Liver (tissue), 9 donors: ENCODE results near the gene ECI2. TPM values are rescaled to one million over a fixed set of nuclear protein-coding genes. Genes with fewer than 3 reads are reported as not detected.

ENCODE experiments used
- DNase-seq: peaks from one replicate; pipeline ENCODE4 v3.0.0-alpha.2; 2017; ENCODE audit warnings: low spot score
- H3K27ac ChIP-seq, 2 donors: one replicate each; pipeline ENCODE4 v1.7.0; 2013; ENCODE audit warnings: inconsistent platforms in 2 of 2, low read length in 2 of 2, control low read depth in 1 of 2, low read depth in 1 of 2, mild to moderate bottlenecking in 1 of 2
- H3K27me3 ChIP-seq, 4 donors: one replicate each; pipeline versions ENCODE4 v1.6.1 to v1.7.0; 2013; ENCODE audit warnings: low read length in 3 of 4, inconsistent platforms in 1 of 4, mild to moderate bottlenecking in 1 of 4, moderate library complexity in 1 of 4; ENCODE audit not compliant: control insufficient read depth in 4 of 4, insufficient read depth in 4 of 4
- H3K36me3 ChIP-seq, 4 donors: one replicate each; pipeline versions ENCODE4 v1.6.1 to v1.7.0; 2013; ENCODE audit warnings: low read length in 3 of 4, mild to moderate bottlenecking in 3 of 4, low read depth in 1 of 4, moderate library complexity in 1 of 4; ENCODE audit not compliant: control insufficient read depth in 4 of 4, insufficient read depth in 3 of 4
- H3K4me1 ChIP-seq, 4 donors: one replicate each; pipeline versions ENCODE4 v1.6.1 to v1.7.0; 2013; ENCODE audit warnings: low read length in 3 of 4, mild to moderate bottlenecking in 3 of 4, moderate library complexity in 1 of 4; ENCODE audit not compliant: control insufficient read depth in 4 of 4, insufficient read depth in 4 of 4
- H3K4me3 ChIP-seq, 3 donors: one replicate each; pipeline versions ENCODE4 v1.6.1 to v1.7.0; 2013; ENCODE audit warnings: low read length in 3 of 3, control low read depth in 1 of 3, low read depth in 1 of 3, mild to moderate bottlenecking in 1 of 3
- H3K9ac ChIP-seq, 2 donors: one replicate each; pipeline ENCODE4 v1.7.0; 2013; ENCODE audit warnings: low read length in 2 of 2, mild to moderate bottlenecking in 2 of 2, moderate library complexity in 2 of 2, control low read depth in 1 of 2, low read depth in 1 of 2
- H3K9me3 ChIP-seq, 4 donors: one replicate each; pipeline versions ENCODE4 v1.6.1 to v1.7.0; 2013; ENCODE audit warnings: low read length in 3 of 4; ENCODE audit not compliant: control insufficient read depth in 4 of 4
- EGR1 ChIP-seq, 2 donors: IDR thresholded peaks; 2 replicates each; pipeline ENCODE4 v1.6.1; 2016 to 2018; ENCODE audit warnings: antibody characterized with exemption in 2 of 2, low read depth in 2 of 2
- FOXA1 ChIP-seq: IDR thresholded peaks from 2 replicates; pipeline ENCODE4 v1.6.1; 2016; ENCODE audit warnings: antibody characterized with exemption
- FOXA2 ChIP-seq: IDR thresholded peaks from 2 replicates; pipeline ENCODE4 v1.6.1; 2016; ENCODE audit warnings: antibody characterized with exemption
- GABPA ChIP-seq, 2 donors: IDR thresholded peaks in 1 of 2; conservative IDR thresholded peaks in 1 of 2; 2 replicates each; pipeline ENCODE4 v1.6.1; 2016; ENCODE audit warnings: antibody characterized with exemption in 2 of 2, mild to moderate bottlenecking in 1 of 2, moderate library complexity in 1 of 2
- HNF4A ChIP-seq, 2 donors: conservative IDR thresholded peaks; 2 replicates each; pipeline ENCODE4 v1.6.1; 2016; ENCODE audit warnings: antibody characterized with exemption in 2 of 2, mild to moderate bottlenecking in 2 of 2
- HNF4G ChIP-seq: IDR thresholded peaks from 2 replicates; pipeline ENCODE4 v1.6.1; 2016; ENCODE audit warnings: antibody characterized with exemption
- JUND ChIP-seq, 2 donors: IDR thresholded peaks; 2 replicates each; pipeline ENCODE4 v1.6.1; 2016; ENCODE audit warnings: antibody characterized with exemption in 2 of 2
- RAD21 ChIP-seq, 2 donors: IDR thresholded peaks; 2 replicates each; pipeline ENCODE4 v1.6.1; 2016; ENCODE audit warnings: antibody characterized with exemption in 2 of 2, mild to moderate bottlenecking in 2 of 2
- RXRA ChIP-seq, 2 donors: IDR thresholded peaks; 2 replicates each; pipeline ENCODE4 v1.6.1; 2017 to 2018; ENCODE audit warnings: antibody characterized with exemption in 2 of 2, mild to moderate bottlenecking in 1 of 2
- SP1 ChIP-seq: IDR thresholded peaks from 2 replicates; pipeline ENCODE4 v1.6.1; 2018; ENCODE audit warnings: antibody characterized with exemption, mild to moderate bottlenecking
- TAF1 ChIP-seq: conservative IDR thresholded peaks from 2 replicates; pipeline ENCODE4 v1.6.1; 2016; ENCODE audit warnings: antibody characterized with exemption, mild to moderate bottlenecking
- WGBS: extraction: QIAGEN DNeasy Blood & Tissue Kit; methylation state at CpG from one replicate; pipeline ENCODE4 v1.1.7; 2013; 5-methylcytosine and 5-hydroxymethylcytosine counted together
- polyA plus RNA-seq, 2 donors: library from polyadenylated mRNA; stranded (reverse) in 1 of 2; unstranded in 1 of 2; fragments of 200-250 nt in 1 of 2; fragments of >200 nt in 1 of 2; fragmentation: Nextera tagmentation in 1 of 2; extraction: Ambion mirVana in 1 of 2; gene quantifications; one replicate each; pipeline versions ENCODE4 v1.2.1 to v1.2.3, GENCODE V29; 2013 to 2015
- total RNA-seq, 2 donors: library from RNA; depleted of rRNA; stranded (reverse); fragments of >200 nt; gene quantifications; one replicate each; pipeline ENCODE4 v1.2.3, GENCODE V29; 2014
- TF ChIP-seq, protein P1 (sequence below): fragments of 150-350 bp; IDR thresholded peaks from 2 replicates; pipeline ENCODE4 v1.5.1; 2017; ENCODE audit warnings: improper control_type of control experiment, low read depth, low read length; ENCODE audit not compliant: missing input control
- TF ChIP-seq, protein P2 (sequence below): IDR thresholded peaks from 2 replicates; pipeline ENCODE4 v1.6.1; 2016; ENCODE audit warnings: antibody characterized with exemption
- TF ChIP-seq, protein P3 (sequence below): IDR thresholded peaks from 2 replicates; pipeline ENCODE4 v1.6.1; 2016; ENCODE audit warnings: antibody characterized with exemption
- TF ChIP-seq, protein P4 (sequence below): IDR thresholded peaks from 2 replicates; pipeline ENCODE4 v1.6.1; 2016; ENCODE audit warnings: antibody characterized with exemption, mild to moderate bottlenecking
- donor health status: healthy.
- donor health status: healthy.
- donor health status: healthy.
- donor health status: healthy.
- donor health status: healthy.

ECI2 gene
- total and polyA plus RNA-seq, 4 donors = 79.5 to 158 (median 126) TPM

DNA sequence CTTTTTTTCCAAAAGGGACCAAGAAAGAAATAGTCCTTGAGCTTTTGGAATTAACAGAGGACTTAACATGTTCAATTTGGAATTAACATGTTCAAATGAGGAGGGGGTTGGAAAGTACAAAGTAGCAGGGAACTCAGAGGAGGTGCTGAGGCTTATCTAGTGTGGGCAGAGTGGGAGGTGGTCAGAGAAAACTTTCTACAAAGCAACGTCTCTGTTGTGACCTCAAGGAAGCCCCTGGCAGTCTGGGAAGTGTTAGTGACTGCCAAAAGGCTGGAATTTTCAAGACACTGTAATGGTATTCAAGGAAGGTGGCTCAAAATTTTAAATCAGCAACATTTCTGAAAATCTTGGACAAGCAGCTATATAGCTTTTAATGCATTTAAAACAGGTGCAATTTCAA is 7.3 kb downstream of the ECI2 start:
- no peak overlapping the region for H3K27ac ChIP-seq
- no peak for DNase-seq
- H3K36me3 ChIP-seq = peaks cover 4 to 66% (median 52%) of the 10 kb centered on the region in 4 donors
- TF ChIP-seq FOXA2 = no peak
- TF ChIP-seq GABPA (IDR thresholded peaks at IDR 0.05 in 1 of 2, conservative IDR thresholded peaks at IDR 0.05 in 1 of 2) = no peak
- TF ChIP-seq HNF4G = no peak
- TF ChIP-seq, protein P1, sequence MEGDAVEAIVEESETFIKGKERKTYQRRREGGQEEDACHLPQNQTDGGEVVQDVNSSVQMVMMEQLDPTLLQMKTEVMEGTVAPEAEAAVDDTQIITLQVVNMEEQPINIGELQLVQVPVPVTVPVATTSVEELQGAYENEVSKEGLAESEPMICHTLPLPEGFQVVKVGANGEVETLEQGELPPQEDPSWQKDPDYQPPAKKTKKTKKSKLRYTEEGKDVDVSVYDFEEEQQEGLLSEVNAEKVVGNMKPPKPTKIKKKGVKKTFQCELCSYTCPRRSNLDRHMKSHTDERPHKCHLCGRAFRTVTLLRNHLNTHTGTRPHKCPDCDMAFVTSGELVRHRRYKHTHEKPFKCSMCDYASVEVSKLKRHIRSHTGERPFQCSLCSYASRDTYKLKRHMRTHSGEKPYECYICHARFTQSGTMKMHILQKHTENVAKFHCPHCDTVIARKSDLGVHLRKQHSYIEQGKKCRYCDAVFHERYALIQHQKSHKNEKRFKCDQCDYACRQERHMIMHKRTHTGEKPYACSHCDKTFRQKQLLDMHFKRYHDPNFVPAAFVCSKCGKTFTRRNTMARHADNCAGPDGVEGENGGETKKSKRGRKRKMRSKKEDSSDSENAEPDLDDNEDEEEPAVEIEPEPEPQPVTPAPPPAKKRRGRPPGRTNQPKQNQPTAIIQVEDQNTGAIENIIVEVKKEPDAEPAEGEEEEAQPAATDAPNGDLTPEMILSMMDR = no peak
- TF ChIP-seq JUND (IDR thresholded peaks at IDR 0.05) = no peak
- TF ChIP-seq EGR1 (IDR thresholded peaks at IDR 0.05; ENCODE audit: low read depth in 2 of 2) = no peak
- TF ChIP-seq, protein P2, sequence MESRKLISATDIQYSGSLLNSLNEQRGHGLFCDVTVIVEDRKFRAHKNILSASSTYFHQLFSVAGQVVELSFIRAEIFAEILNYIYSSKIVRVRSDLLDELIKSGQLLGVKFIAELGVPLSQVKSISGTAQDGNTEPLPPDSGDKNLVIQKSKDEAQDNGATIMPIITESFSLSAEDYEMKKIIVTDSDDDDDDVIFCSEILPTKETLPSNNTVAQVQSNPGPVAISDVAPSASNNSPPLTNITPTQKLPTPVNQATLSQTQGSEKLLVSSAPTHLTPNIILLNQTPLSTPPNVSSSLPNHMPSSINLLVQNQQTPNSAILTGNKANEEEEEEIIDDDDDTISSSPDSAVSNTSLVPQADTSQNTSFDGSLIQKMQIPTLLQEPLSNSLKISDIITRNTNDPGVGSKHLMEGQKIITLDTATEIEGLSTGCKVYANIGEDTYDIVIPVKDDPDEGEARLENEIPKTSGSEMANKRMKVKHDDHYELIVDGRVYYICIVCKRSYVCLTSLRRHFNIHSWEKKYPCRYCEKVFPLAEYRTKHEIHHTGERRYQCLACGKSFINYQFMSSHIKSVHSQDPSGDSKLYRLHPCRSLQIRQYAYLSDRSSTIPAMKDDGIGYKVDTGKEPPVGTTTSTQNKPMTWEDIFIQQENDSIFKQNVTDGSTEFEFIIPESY = no peak
- TF ChIP-seq, protein P3, sequence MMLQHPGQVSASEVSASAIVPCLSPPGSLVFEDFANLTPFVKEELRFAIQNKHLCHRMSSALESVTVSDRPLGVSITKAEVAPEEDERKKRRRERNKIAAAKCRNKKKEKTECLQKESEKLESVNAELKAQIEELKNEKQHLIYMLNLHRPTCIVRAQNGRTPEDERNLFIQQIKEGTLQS = no peak
- no peak for TF ChIP-seq RXRA (IDR thresholded peaks at IDR 0.05)
- no peak for TF ChIP-seq FOXA1
- TF ChIP-seq HNF4A (conservative IDR thresholded peaks at IDR 0.05) = no peak
- no peak for TF ChIP-seq RAD21 (IDR thresholded peaks at IDR 0.05)
- TF ChIP-seq, protein P4, sequence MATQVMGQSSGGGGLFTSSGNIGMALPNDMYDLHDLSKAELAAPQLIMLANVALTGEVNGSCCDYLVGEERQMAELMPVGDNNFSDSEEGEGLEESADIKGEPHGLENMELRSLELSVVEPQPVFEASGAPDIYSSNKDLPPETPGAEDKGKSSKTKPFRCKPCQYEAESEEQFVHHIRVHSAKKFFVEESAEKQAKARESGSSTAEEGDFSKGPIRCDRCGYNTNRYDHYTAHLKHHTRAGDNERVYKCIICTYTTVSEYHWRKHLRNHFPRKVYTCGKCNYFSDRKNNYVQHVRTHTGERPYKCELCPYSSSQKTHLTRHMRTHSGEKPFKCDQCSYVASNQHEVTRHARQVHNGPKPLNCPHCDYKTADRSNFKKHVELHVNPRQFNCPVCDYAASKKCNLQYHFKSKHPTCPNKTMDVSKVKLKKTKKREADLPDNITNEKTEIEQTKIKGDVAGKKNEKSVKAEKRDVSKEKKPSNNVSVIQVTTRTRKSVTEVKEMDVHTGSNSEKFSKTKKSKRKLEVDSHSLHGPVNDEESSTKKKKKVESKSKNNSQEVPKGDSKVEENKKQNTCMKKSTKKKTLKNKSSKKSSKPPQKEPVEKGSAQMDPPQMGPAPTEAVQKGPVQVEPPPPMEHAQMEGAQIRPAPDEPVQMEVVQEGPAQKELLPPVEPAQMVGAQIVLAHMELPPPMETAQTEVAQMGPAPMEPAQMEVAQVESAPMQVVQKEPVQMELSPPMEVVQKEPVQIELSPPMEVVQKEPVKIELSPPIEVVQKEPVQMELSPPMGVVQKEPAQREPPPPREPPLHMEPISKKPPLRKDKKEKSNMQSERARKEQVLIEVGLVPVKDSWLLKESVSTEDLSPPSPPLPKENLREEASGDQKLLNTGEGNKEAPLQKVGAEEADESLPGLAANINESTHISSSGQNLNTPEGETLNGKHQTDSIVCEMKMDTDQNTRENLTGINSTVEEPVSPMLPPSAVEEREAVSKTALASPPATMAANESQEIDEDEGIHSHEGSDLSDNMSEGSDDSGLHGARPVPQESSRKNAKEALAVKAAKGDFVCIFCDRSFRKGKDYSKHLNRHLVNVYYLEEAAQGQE = no peak
- no peak for TF ChIP-seq SP1
- no peak for TF ChIP-seq TAF1
- H3K27me3 ChIP-seq = no peaks in the 10 kb centered on the region
- 52% methylated on average over 1 of the region's 1 CpG for WGBS
- no peaks in the 10 kb centered on the region for H3K9me3 ChIP-seq
- H3K4me1 ChIP-seq = peaks cover 8 to 27% (median 23%) of the 10 kb centered on the region in 4 donors
- H3K9ac ChIP-seq = no peak overlapping the region
- H3K4me3 ChIP-seq = no peak overlapping the region
